ENCODE results near the gene NPY5R. TPM values are rescaled to one million over a fixed set of nuclear protein-coding genes. Genes with fewer than 3 reads are reported as not detected.
A peak's percentile ranks its signal among the peaks of the same experiment; 100 is the strongest.

Gene NPY5R
- total RNA-seq, 4 donors from 2014 or later, result 1.7 TPM; not detected in 3

- no peaks in the 10 kb centered on the region for H3K36me3 ChIP-seq
- peaks cover 0 to 7% of the 10 kb centered on the region in 2 donors for H3K27me3 ChIP-seq
- no peak overlapping the region for H3K27ac ChIP-seq
- peaks cover 0 to 17% (median 0%) of the 10 kb centered on the region in 4 donors for H3K4me1 ChIP-seq
- DNase-seq, result no peak
- H3K4me3 ChIP-seq, result peak overlapping the region in 1 of 4 donors; percentile 52
- TF ChIP-seq POLR2A (IDR thresholded peaks at IDR 0.05), result no peak
- no peak for TF ChIP-seq CTCF (IDR thresholded peaks at IDR 0.05)
- H3K9me3 ChIP-seq, result no peaks in the 10 kb centered on the region
Measured at GRCh38 chr4:163330916-163331628, 12.6 kb upstream of the NPY5R start.

- no peak overlapping the region for H3K27ac ChIP-seq
- H3K27me3 ChIP-seq, result peaks cover 0 to 7% of the 10 kb centered on the region in 2 donors
- no peaks in the 10 kb centered on the region for H3K36me3 ChIP-seq
- peaks cover 0 to 17% (median 0%) of the 10 kb centered on the region in 4 donors for H3K4me1 ChIP-seq
- H3K4me3 ChIP-seq, result peak overlapping the region; percentile 13 to 52 (median 30)
- no peak for TF ChIP-seq CTCF (IDR thresholded peaks at IDR 0.05)
- no peak for TF ChIP-seq POLR2A (IDR thresholded peaks at IDR 0.05)
- DNase-seq, result peak in 2 of 3 donors; percentile 43 to 45
- no peaks in the 10 kb centered on the region for H3K9me3 ChIP-seq
Measured at GRCh38 chr4:163331629-163332376, 11.9 kb upstream of the NPY5R start.

GRCh38 chr4:163332526-163333406, 10.9 kb upstream of the NPY5R start, which contains the start of gene NPY1R:
TSS of gene NPY1R (minus strand) at chr4:163332596. CDS start at chr4:163326554, 6,042 bp downstream.
- H3K4me1 ChIP-seq, result peaks cover 0 to 17% (median 0%) of the 10 kb centered on the region in 4 donors
- peak within 1 kb of the TSS; percentile 13 to 52 (median 30) for H3K4me3 ChIP-seq
- TF ChIP-seq CTCF (IDR thresholded peaks at IDR 0.05), result peak in 4 of 6 experiments; percentile 40 to 57 (median 56)
- TF ChIP-seq POLR2A (IDR thresholded peaks at IDR 0.05), result no peak
- H3K36me3 ChIP-seq, result no peaks in the 10 kb centered on the region
- H3K27me3 ChIP-seq, result peaks cover 0 to 7% of the 10 kb centered on the region in 2 donors
- DNase-seq, result peak in 2 of 3 donors; percentile 71 to 72
- H3K27ac ChIP-seq, result no peak within 1 kb of the TSS
- H3K9me3 ChIP-seq, result no peaks in the 10 kb centered on the region

GRCh38 chr4:163335384-163335783, 8.3 kb upstream of the NPY5R start:
- no peak for DNase-seq
- H3K4me1 ChIP-seq, result peaks cover 0 to 17% (median 0%) of the 10 kb centered on the region in 4 donors
- no peak overlapping the region for H3K4me3 ChIP-seq
- no peak overlapping the region for H3K27ac ChIP-seq
- H3K36me3 ChIP-seq, result no peaks in the 10 kb centered on the region
- no peaks in the 10 kb centered on the region for H3K9me3 ChIP-seq
- peaks cover 0 to 7% of the 10 kb centered on the region in 2 donors for H3K27me3 ChIP-seq
- no peak for TF ChIP-seq CTCF (IDR thresholded peaks at IDR 0.05)
- no peak for TF ChIP-seq POLR2A (IDR thresholded peaks at IDR 0.05)

All from Peyer's patch (tissue), 4 donors.